Neuronal stem cell (in vitro differentiated cells): ENCODE results near the gene CROCC2.

Source experiments
- DNase-seq: peaks from one replicate; pipeline ENCODE4 v3.0.0-alpha.2; 2013; ENCODE audit warnings: low spot score
- H2AFZ ChIP-seq: one replicate; pipeline ENCODE4 v1.6.1; 2013; ENCODE audit warnings: mild to moderate bottlenecking, low read length, inconsistent platforms
- H2AK5ac ChIP-seq: 2 replicates; pipeline ENCODE4 v1.6.1; 2013; ENCODE audit warnings: low read depth, mild to moderate bottlenecking, inconsistent platforms, low read length, moderate library complexity, mixed read lengths
- H2BK120ac ChIP-seq: 2 replicates; pipeline ENCODE4 v1.6.1; 2013; ENCODE audit warnings: low read depth, mild to moderate bottlenecking, inconsistent platforms, low read length, moderate library complexity, mixed read lengths
- H2BK12ac ChIP-seq: one replicate; pipeline ENCODE4 v1.6.1; 2013; ENCODE audit warnings: low read length, inconsistent platforms
- H2BK15ac ChIP-seq: 2 replicates; pipeline ENCODE4 v1.6.1; 2013; ENCODE audit warnings: mild to moderate bottlenecking, low read length, inconsistent platforms, mixed read lengths
- H2BK5ac ChIP-seq: one replicate; pipeline ENCODE4 v1.6.1; 2013; ENCODE audit warnings: inconsistent platforms, mild to moderate bottlenecking, low read length, moderate library complexity
- H3K14ac ChIP-seq: one replicate; pipeline ENCODE4 v1.6.1; 2013; ENCODE audit warnings: low read length, inconsistent platforms
- H3K18ac ChIP-seq: 2 replicates; pipeline ENCODE4 v1.6.1; 2013; ENCODE audit warnings: low read length, inconsistent platforms
- H3K23ac ChIP-seq: 2 replicates; pipeline ENCODE4 v1.6.1; 2013; ENCODE audit warnings: low read depth, mild to moderate bottlenecking, mixed read lengths, low read length, inconsistent platforms; ENCODE audit not compliant: poor library complexity
- H3K27ac ChIP-seq: replicated peaks from 3 replicates; pipeline ENCODE4 v1.5.1; 2013; ENCODE audit warnings: low read length, inconsistent platforms
- H3K27me3 ChIP-seq, 3 experiments: 2 replicates each; pipeline ENCODE4 v1.6.1; 2013; ENCODE audit warnings: low read length in 3 of 3, mild to moderate bottlenecking in 2 of 3, inconsistent platforms in 1 of 3, low read depth in 1 of 3, mixed read lengths in 1 of 3, moderate library complexity in 1 of 3; ENCODE audit not compliant: control insufficient read depth in 3 of 3, insufficient read depth in 3 of 3
- H3K36me3 ChIP-seq, 2 donors: replicated peaks in 1 of 2; 2 replicates each; pipeline ENCODE4 v1.6.1; 2013; ENCODE audit warnings: low read length in 2 of 2; ENCODE audit not compliant: control insufficient read depth in 2 of 2, insufficient read depth in 2 of 2
- H3K4ac ChIP-seq: 2 replicates; pipeline ENCODE4 v1.6.1; 2013; ENCODE audit warnings: inconsistent platforms, mild to moderate bottlenecking, low read length, moderate library complexity
- H3K4me1 ChIP-seq, 2 donors: 1 replicate in 1 of 2; 2 replicates in 1 of 2; pipeline ENCODE4 v1.6.1; 2013; ENCODE audit warnings: low read length in 2 of 2, low read depth in 1 of 2; ENCODE audit not compliant: control insufficient read depth in 2 of 2, insufficient read depth in 1 of 2
- H3K4me2 ChIP-seq: one replicate; pipeline ENCODE4 v1.6.1; 2013; ENCODE audit warnings: mild to moderate bottlenecking, low read length, inconsistent platforms; ENCODE audit not compliant: insufficient read depth, poor library complexity, severe bottlenecking
- H3K4me3 ChIP-seq, 2 donors: 2 replicates each; pipeline ENCODE4 v1.5.1; 2013; ENCODE audit warnings: low read length in 2 of 2, mild to moderate bottlenecking in 2 of 2, inconsistent platforms in 1 of 2, moderate library complexity in 1 of 2
- H3K79me1 ChIP-seq: one replicate; pipeline ENCODE4 v1.6.1; 2013; ENCODE audit warnings: low read depth, mild to moderate bottlenecking, inconsistent platforms, low read length, moderate library complexity
- H3K9ac ChIP-seq: one replicate; pipeline ENCODE4 v1.6.1; 2013; ENCODE audit warnings: mild to moderate bottlenecking, low read depth, low read length, inconsistent platforms; ENCODE audit not compliant: poor library complexity
- H3K9me3 ChIP-seq, 2 donors: replicated peaks in 1 of 2; 2 replicates each; pipeline versions ENCODE3 to v1.6.1; 2013; ENCODE audit warnings: low read length in 2 of 2, mild to moderate bottlenecking in 2 of 2, inconsistent platforms in 1 of 2, low read depth in 1 of 2, mixed read lengths in 1 of 2, moderate library complexity in 1 of 2; ENCODE audit not compliant: control insufficient read depth in 2 of 2, insufficient read depth in 1 of 2
- H4K8ac ChIP-seq: one replicate; pipeline ENCODE4 v1.6.1; 2013; ENCODE audit warnings: low read depth, mild to moderate bottlenecking, inconsistent platforms, low read length, moderate library complexity
- H4K91ac ChIP-seq: one replicate; pipeline ENCODE4 v1.6.1; 2013; ENCODE audit warnings: low read length, low read depth, mild to moderate bottlenecking, inconsistent platforms; ENCODE audit not compliant: poor library complexity
- WGBS, 2 donors: extraction: QIAGEN DNeasy Blood & Tissue Kit; methylation state at CpG; one replicate each; pipeline ENCODE4 v1.1.7; 2013; ENCODE audit warnings: missing lambda C conversion rate in 2 of 2, mixed read lengths in 1 of 2; ENCODE audit not compliant: insufficient read length in 2 of 2, insufficient replicate concordance in 1 of 2; ENCODE audit errors: extremely low coverage in 2 of 2; 5-methylcytosine and 5-hydroxymethylcytosine counted together

Gene CROCC2

GRCh38 chr2:240947176-240947575 is 41.0 kb downstream of the CROCC2 start:
- Histone ChIP-seq H2AFZ (no peak overlapping the region), H3K23ac (no peak overlapping the region), H3K27ac (no peak overlapping the region), H3K27me3 (peaks cover 0 to 11% (median 0%) of the 10 kb centered on the region in 3 experiments), H3K36me3 (no peaks in the 10 kb centered on the region), H3K14ac (no peak overlapping the region), H3K4ac (no peak overlapping the region), H2BK12ac (no peak overlapping the region), H2BK15ac (no peak overlapping the region), H3K9ac (no peak overlapping the region), H3K79me1 (peaks cover 5% of the 10 kb centered on the region), H2BK120ac (no peak overlapping the region), H3K4me3 (no peak overlapping the region), H3K4me2 (no peak overlapping the region), H2BK5ac (no peak overlapping the region), H4K91ac (no peak overlapping the region), H4K8ac (no peak overlapping the region), H3K4me1 (peaks cover 0 to 3% of the 10 kb centered on the region in 2 donors), H3K9me3 (peaks cover 0 to 3% of the 10 kb centered on the region in 2 donors), H2AK5ac (no peak overlapping the region), H3K18ac (peak overlapping the region; percentile 1)
- DNase-seq: no peak
- no CpG with 5 or more reads among the region's 6 CpGs for WGBS, 2 donors

GRCh38 chr2:240947607-240948006 is 41.5 kb downstream of the CROCC2 start:
- Histone ChIP-seq H2AFZ (no peak overlapping the region), H3K18ac (peak overlapping the region; percentile 41), H2BK12ac (no peak overlapping the region), H3K36me3 (no peaks in the 10 kb centered on the region), H3K23ac (no peak overlapping the region), H3K27me3 (peaks cover 0 to 11% (median 0%) of the 10 kb centered on the region in 3 experiments), H2BK15ac (no peak overlapping the region), H3K4me1 (peaks cover 0 to 3% of the 10 kb centered on the region in 2 donors), H2BK120ac (no peak overlapping the region), H2AK5ac (no peak overlapping the region), H3K9me3 (peaks cover 0 to 3% of the 10 kb centered on the region in 2 donors), H3K14ac (no peak overlapping the region), H3K4ac (no peak overlapping the region), H4K91ac (no peak overlapping the region), H3K4me3 (no peak overlapping the region), H3K27ac (no peak overlapping the region), H3K79me1 (peaks cover 5% of the 10 kb centered on the region), H3K4me2 (no peak overlapping the region), H2BK5ac (no peak overlapping the region), H4K8ac (no peak overlapping the region), H3K9ac (no peak overlapping the region)
- WGBS, 2 donors: no CpG with 5 or more reads among the region's 7 CpGs
- DNase-seq: no peak

GRCh38 chr2:240948086-240948485 is 42.0 kb downstream of the CROCC2 start:
- Histone ChIP-seq H2BK5ac (no peak overlapping the region), H2BK15ac (no peak overlapping the region), H3K4ac (no peak overlapping the region), H3K23ac (no peak overlapping the region), H3K9me3 (peaks cover 0 to 3% of the 10 kb centered on the region in 2 donors), H3K27me3 (peaks cover 0 to 11% (median 0%) of the 10 kb centered on the region in 3 experiments), H4K91ac (no peak overlapping the region), H4K8ac (peak overlapping the region; percentile 43), H3K4me1 (peaks cover 0 to 3% of the 10 kb centered on the region in 2 donors), H2AK5ac (no peak overlapping the region), H3K36me3 (no peaks in the 10 kb centered on the region), H2AFZ (no peak overlapping the region), H3K4me2 (no peak overlapping the region), H3K79me1 (peaks cover 5% of the 10 kb centered on the region), H3K9ac (no peak overlapping the region), H2BK12ac (no peak overlapping the region), H3K18ac (no peak overlapping the region), H3K27ac (no peak overlapping the region), H3K14ac (peak overlapping the region; percentile 40), H2BK120ac (no peak overlapping the region), H3K4me3 (no peak overlapping the region)
- WGBS, 2 donors: no CpG with 5 or more reads among the region's 8 CpGs
- no peak for DNase-seq

- Histone ChIP-seq H3K27me3 (peaks cover 0 to 14% (median 0%) of the 10 kb centered on the region in 3 experiments), H2BK120ac (no peak overlapping the region), H4K8ac (no peak overlapping the region), H3K18ac (peak overlapping the region; percentile 72), H3K4ac (no peak overlapping the region), H3K14ac (peak overlapping the region; percentile 72), H2AFZ (no peak overlapping the region), H3K36me3 (no peaks in the 10 kb centered on the region), H3K9ac (no peak overlapping the region), H3K9me3 (peaks cover 0 to 3% of the 10 kb centered on the region in 2 donors), H3K4me3 (no peak overlapping the region), H3K23ac (peak overlapping the region; percentile 59), H2BK5ac (no peak overlapping the region), H3K27ac (no peak overlapping the region), H2AK5ac (peak overlapping the region; percentile 90), H4K91ac (no peak overlapping the region), H3K79me1 (peaks cover 5% of the 10 kb centered on the region), H3K4me1 (peaks cover under 1 to 3% of the 10 kb centered on the region in 2 donors), H2BK12ac (no peak overlapping the region), H2BK15ac (peak overlapping the region; percentile 77), H3K4me2 (no peak overlapping the region)
- WGBS, 2 donors: no CpG with 5 or more reads among the region's 23 CpGs
- no peak for DNase-seq
These were observed 43.0 kb downstream of the CROCC2 start for GRCh38 chr2:240948905-240949790.
